ENCODE measurements around the gene HEPACAM2.
A peak's percentile ranks its signal among the peaks of the same experiment; 100 is the strongest.

Gene HEPACAM2

GRCh38 chr7:93148727-93149126 lies 77.5 kb downstream of the HEPACAM2 start:
- no peak for DNase-seq (ENCODE audit: low read depth in 3 of 3, low spot score in 1 of 3)

- DNase-seq (ENCODE audit: low read depth in 3 of 3, low spot score in 1 of 3) = no peak
These were observed 78.1 kb downstream of the HEPACAM2 start, which contains the start of gene SAMD9L for GRCh38 chr7:93148144-93148543. Gene SAMD9L, minus strand, starts transcription at chr7:93148385. Its CDS starts 12,414 bp downstream, at chr7:93135971.

GRCh38 chr7:93147363-93147762 lies 78.9 kb downstream of the HEPACAM2 start:
- DNase-seq (ENCODE audit: low read depth in 3 of 3, low spot score in 1 of 3) = peak in 1 of 3 donors; percentile 0

DNA sequence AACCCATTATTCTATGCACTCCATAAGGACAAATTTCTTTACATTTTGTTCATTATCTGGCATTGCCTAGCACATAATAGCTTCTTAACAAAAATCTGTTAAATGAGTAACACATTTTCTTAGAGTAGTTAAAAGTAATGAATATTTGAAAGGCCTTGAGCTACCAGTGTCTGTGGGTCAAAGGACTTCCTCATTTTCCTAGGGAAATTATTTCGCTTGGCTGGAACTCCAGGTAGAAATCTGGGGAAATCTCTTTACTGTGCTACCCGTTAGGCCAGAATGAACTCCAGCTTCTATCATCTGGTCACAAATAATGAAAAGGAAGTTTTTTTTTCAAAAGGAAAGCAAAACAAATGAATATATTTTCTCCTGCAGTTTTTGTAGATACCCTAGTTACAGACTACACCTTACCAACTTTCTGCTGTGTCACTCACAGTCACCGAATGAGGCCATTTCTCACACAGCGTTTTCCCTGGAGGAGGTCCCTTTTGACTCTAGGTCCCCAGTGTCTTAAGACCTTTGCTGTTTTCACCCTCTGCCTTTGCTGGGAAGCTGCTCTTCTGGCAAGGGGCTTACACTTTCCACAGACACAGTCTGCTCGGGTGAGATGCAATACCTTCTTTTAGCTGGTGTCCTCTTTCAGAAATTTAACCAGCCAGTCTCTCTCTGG lies 79.7 kb downstream of the HEPACAM2 start:
- DNase-seq (ENCODE audit: low read depth in 3 of 3, low spot score in 1 of 3) = no peak

- DNase-seq (ENCODE audit: low read depth in 3 of 3, low spot score in 1 of 3) = no peak
These were observed 80.2 kb downstream of the HEPACAM2 start for GRCh38 chr7:93146036-93146435.

DNA sequence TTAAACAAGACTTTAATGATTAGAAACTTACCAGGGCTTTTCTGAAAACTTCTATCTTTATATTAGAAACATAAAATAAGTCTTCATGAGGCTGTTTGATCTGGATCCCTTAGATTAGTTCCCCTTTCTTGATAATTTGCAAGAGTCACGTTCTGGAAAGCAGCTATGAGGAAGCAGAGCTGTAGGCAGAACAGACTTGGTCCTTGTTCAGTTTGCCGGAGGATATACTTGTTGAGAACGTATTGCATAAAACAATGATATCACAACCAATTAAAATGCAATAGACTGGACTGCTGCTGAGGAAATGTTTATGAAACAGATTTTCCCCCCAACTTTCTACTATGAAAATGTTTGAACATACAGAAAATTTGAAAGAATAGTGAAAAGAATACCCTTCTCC lies 80.9 kb downstream of the HEPACAM2 start:
- no peak for DNase-seq (ENCODE audit: low read depth in 3 of 3, low spot score in 1 of 3)

DNA sequence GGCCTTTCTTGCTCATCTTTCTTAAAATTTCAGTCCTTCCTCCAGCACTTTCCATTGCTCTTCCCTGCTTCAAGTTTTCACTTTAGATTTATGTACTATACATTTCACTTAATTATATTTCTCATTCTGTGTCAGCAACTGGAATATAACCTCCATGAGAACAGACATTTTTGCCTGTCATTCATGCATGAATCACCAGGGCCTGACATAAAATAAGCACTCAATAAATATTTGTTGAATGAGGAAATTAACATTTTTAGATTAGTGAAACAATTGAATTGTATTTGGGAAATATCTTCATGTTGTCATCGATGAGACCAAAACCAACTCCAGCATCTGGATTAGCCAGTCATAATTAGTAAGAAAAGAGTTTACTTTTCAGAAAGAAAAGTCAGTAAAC lies 84.1 kb downstream of the HEPACAM2 start:
- DNase-seq (ENCODE audit: low read depth in 3 of 3, low spot score in 1 of 3) = no peak

- no peak for DNase-seq (ENCODE audit: low read depth in 3 of 3, low spot score in 1 of 3)
These were observed 85.6 kb downstream of the HEPACAM2 start for GRCh38 chr7:93140582-93141191.

GRCh38 chr7:93138576-93138975 lies 87.7 kb downstream of the HEPACAM2 start:
- DNase-seq (ENCODE audit: low read depth in 3 of 3, low spot score in 1 of 3) = no peak
